HG02973 (cell line): ENCODE results near the gene SNX2.
"Not testable (repeated sequence)": the region's sequence is repeated elsewhere in the genome, so short reads cannot be mapped to it uniquely, and the experiment has no call there.

ENCODE experiments used
- ATAC-seq: cut with Tn5 transposase; IDR thresholded peaks from one replicate; pipeline ENCODE4 v1.9.1; 2021; ENCODE audit warnings: moderate library complexity; ENCODE audit not compliant: unreplicated experiment

SNX2 gene

DNA sequence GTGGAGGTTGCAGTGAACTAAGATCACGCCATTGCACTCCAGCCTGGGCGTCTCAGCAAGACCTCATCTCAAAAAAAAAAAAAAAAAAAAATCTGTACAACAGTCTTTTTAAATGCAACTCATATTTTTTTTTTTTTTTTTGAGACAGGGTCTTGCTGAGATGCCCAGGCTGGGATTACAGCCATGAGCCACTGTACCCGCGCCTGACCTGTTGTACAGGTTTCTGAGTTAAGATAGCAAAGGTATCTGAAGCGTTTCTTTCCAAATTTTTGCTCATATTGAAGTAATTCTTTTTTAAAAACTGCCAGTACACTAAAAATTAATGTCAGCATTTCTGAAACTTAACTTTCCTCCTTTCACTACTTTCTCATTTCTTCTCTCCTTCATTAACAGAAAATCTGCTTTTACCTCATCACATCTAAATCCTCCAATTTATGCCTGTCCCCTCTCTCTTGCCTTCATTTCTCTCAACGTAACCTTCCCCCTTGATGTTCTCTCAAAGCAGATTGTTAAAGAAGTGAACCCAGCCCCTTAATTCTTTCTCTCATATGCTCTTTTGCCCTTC lies 67.2 kb downstream of the SNX2 start:
- no peak for ATAC-seq

DNA sequence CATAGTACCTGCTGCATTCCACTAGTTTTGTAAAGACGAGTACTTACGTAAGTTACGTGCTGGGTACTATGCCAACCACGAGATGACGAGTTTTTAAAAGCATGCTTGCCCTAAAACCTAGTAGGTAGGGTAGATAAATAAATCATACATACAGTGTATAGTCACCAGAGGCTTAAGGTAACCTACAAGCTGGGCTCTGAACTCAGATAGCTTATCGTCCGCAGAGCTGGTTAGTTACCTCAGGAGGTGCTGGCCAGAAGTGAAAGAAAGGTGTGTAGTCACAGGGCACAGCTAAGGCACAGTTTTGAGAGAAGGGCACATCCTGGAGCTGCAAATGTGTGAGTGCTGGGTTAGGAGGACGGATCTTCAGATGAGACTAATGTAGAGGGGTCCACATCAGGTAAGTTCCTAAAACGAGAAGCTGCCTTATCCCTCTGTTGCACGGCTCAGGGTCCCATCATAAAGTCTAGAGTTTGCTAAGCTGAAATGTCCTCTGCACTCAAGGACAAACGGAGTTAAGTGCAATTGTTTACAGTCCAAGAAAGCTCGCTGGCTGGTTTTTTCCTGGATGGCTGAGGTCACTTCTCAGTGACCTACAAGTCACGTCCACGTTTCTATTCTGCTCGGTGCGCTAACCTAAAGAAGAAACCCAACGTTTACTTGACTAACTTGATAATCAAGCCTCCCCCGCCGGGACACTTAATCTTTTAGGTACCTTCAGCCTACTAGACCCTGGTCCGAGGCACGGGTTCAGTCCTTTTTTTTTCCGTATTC lies 69.4 kb downstream of the SNX2 start:
- ATAC-seq = peak; percentile 0

DNA sequence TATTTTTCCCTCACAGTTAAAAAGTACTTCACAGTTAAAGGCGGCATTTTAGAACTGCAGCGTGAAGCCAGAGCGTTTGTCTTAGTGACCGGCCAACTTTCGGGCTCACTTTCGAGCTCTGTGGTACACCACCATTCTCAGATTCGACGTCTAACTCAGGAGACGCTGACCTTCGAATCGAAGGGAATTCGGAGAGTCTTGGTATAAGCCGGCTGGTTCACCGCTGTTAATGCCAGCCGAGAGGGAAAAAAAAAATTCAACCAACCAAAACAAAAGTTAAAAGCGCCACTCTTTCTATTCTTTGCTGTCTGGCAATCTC lies 70.0 kb downstream of the SNX2 start:
- ATAC-seq = peak; percentile 40

DNA sequence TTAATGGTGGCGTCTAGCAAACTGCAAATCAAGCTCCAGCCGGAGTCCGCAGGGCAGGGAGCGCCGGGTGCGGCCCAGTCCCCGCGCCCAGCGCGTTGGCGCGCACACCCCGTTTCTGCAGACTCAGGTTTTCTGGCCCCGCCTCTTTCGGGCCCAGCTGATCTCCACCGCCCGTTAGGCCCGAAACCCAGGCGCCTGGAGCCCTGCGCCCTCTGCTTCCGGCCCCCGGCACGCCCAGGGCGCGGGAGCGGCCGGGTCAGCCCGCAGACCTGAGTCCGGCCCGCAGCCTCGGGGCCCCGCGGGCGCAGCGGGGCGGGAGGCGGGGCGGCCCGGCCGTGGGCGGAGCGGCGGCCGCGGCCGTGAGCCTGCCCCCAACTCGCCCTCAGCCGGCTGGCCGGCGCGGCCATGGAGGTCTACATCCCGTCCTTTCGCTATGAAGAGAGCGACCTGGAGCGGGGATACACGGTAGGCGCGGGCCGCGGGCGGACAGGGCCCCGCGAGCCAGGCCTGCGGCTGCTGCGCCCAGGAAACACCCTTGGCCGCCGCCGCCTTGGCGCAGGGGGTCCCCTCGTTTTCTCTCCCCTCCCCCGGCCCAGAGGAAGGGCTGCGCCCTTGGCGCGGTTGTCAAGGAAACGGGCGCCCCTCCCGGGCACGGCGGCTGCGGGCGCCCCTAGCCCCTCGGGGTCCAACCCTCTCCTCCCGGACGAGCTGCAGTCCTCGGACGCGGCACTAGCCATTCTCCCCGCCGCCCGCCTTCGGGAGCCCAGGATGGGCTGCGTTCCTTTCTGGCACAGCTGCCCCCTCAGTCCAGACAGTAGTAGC lies 70.6 kb downstream of the SNX2 start, which contains the start of gene SNX24:
TSS of gene SNX24 (plus strand) at position 385 of the 822 bp plus-strand sequence. CDS start at position 406, 21 bp downstream.
- ATAC-seq = peak; percentile 74

DNA sequence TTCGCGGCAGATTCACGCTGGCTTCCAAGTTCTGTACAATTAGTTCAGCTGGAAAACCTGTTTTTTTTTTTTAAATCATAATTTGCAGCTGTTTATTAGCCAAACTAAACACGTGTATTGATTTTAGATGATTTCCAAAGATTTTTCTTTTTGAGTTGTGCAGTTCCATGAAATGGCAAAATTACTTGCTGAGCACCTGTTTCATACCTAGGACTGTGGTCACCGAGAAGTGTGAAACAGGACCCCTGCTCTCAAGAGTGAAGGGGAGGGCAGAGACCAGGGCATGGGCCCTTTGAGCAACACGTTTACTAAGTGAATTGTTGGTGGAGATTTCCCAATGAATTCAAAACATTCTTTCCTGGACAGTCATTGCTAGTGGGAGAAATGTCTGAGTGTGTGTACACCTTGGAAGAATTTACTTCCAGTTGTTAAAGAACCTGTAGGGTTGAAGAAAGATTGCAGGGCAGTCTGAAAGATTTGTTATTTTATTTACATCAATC lies 71.2 kb downstream of the SNX2 start:
- no peak for ATAC-seq

DNA sequence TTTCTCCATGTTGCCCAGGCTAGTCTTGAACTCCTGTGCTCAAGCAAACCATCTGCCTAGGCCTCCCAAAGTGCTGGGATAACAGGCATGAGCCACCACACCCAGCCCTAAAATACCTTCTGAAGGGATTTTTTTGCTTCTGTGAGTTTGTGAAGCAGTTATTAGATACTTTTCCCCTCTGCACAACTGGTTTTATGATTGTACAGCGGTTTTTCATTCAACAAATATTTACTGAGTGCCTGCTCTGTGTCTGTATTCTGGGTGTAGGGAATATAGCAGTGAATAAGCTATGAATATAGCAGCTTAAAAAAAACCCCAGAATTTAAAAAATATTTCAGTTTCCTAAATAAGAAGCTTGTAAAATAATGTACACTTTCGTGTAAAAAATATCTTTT lies 72.8 kb downstream of the SNX2 start:
- no peak for ATAC-seq

DNA sequence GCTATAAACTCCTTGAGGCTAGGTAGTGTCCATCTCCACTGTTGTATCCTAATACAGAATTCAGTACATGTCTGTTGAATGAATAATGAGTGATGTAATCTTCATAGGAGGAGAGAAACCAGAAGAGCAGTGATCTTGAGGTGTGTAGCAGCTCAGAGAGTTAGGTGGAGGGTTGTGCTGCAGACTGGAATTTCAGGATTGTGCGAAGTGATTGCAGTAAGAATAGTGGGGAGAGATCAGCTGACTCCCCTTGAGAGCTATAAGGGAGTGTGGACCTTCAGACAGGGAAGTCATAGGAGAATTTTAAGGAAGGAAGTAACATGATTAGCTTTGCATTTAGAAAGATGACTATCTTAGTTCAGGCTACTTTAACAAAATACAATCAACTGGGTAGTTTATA lies 74.9 kb downstream of the SNX2 start:
- no peak for ATAC-seq

DNA sequence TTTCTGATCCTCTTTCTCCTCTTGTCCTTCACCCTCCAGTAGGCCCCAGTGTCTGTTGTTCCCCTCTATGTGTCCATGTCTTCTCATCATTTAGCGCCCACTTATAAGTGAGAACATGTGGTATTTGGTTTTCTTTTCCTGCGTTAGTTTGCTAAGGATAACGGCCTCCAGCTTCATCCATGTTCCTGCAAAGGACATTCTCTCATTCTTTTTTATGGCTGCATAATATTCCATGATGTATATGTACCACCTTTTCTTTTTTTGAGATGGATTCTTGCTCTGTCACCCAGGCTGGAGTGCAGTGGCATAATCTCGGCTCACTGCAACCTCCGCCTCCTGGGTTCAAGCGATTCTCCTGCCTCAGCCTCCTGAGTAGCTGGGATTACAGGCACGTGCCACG lies 82.7 kb downstream of the SNX2 start:
- ATAC-seq = not testable (repeated sequence)

DNA sequence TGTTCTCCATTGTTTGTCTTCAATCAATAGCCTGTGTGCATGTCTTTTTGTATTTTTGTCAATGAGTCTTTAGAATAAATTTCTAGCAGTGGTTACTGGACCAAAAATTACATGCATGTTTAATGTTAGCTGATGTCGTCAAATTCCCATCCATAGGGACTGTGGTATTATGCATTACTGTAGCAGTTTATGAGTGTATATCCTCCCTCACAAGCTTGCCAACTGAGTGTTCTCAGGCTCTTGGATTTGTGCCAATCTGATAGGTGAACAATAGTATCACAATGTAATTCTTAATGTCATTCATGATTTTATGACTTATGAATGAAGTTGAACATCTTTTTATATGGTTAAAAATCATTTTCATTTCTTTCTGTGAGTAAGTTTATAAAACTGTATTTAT lies 83.6 kb downstream of the SNX2 start:
- ATAC-seq = no peak

DNA sequence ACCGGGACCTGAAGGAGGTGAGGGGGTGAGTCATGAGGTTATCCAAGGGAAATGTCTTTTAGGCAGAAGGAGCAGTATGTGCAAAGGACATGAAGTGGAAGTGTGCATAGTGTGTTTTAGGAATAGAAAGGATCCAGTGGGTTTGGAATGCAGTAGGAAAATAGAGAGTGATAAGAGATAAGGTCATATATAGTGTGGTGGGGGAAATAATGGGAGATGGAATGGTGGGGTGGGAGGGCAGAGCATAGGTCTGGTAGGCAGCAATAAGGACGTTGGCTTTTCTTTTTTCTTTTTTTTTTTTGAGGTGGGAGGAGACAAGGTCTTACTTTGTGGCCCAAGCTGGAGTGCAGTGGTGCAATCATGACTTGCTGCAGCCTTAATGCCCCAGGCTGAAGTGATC lies 88.4 kb downstream of the SNX2 start:
- ATAC-seq = no peak

DNA sequence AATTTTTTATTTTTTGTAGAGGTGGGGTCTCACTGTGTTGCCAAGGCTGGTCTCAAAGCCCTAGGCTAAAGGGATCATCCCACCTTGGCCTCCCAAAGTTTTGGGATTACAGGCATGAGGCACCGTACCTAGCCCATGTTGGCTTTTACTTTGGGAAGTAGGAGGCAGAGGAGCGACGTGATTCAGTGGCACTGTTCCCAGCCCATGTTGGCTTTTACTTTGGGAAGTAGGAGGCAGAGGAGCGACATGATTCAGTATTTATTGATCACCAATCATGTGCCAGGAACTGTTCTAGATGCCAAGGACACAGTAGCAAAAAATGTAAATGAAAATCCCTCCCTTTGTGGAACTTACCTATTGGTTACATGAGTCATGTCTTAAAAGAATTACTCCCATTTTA lies 88.8 kb downstream of the SNX2 start:
- ATAC-seq = no peak

DNA sequence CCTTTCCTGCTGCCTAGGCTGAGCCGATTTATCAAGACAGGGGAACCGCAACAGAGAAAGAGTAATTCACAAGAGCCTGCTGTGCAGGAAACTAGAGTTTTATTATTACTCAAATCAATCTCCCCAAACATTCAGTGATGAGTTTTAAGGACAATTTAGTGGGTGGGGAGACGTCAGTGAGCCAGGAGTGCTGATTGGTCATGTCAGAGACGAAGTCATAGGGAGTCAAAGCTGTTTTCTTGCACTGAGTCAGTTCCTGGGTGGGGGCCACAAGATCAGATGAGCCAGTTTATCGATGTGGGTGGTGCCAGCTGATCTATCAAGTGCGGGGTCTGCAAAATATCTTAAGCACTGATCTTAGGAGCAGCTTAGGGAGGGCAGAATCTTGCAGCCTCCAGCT lies 89.5 kb downstream of the SNX2 start:
- no peak for ATAC-seq

DNA sequence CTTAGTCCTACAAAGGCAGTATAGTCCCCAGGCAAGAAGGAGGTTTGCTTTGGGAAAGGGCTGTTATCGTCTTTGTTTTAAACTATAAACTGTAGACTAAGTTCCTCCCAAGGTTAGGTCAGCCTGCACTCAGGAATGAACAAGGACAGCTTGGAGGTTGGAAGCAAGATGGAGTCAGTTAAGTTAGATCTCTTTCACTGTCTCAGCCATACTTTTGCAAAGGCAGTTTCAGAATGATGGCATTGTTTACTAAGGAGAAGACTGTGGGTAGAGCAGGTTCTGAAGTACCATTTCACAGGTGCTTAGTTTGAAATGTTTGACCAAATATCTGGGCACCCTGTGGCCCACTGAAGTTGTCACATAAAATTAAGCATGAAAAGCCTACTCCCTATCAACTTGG lies 90.0 kb downstream of the SNX2 start:
- ATAC-seq = no peak

DNA sequence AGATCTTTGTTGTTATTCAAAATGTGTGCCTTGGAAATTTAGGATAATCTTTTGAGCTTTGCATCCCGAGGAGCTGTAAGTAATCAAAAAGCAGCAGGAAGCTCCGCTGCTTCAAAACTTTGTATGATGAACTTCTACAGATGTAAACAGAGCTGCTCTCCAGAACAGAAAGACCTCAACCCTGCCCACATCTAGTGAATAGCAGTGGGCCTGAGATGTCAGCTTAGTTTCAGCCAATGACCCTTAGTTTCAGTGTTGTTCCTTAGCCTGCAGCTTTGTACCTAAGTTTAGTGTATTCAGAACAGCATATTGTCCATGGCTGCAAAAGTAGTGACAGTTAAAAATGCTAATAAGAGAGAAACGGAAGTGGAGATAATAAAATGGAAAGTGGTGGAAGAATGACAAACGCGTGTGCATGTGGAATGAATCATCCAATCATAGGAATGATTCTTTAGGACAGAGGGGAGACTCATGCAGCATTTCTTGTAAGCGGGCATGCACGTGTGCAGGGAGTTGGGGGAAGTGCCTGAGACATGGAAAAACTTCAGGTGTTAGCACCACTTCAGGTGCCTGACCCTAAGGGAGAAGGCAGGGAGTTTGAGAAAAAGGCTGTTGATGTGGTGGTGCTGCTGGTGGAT lies 95.5 kb downstream of the SNX2 start:
- ATAC-seq = no peak

DNA sequence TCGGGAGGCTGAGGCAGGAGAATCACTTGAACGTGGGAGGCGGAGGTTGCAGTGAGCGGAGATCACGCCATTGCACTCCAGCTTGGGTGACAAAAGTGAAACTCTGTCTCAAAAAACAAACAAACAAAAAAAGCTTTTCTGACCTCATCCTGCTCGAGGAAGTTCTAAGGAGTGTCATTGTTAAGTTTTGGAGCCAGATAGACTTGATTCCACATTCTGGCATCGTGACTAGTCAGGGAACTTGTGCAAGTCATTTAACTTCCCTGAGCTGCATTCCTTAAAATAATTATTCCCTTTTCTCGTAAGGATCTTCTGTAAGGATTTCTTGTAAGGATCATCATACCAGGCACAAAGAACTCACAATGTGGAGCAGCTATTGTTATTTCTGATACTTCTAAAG lies 96.8 kb downstream of the SNX2 start:
- ATAC-seq = no peak

DNA sequence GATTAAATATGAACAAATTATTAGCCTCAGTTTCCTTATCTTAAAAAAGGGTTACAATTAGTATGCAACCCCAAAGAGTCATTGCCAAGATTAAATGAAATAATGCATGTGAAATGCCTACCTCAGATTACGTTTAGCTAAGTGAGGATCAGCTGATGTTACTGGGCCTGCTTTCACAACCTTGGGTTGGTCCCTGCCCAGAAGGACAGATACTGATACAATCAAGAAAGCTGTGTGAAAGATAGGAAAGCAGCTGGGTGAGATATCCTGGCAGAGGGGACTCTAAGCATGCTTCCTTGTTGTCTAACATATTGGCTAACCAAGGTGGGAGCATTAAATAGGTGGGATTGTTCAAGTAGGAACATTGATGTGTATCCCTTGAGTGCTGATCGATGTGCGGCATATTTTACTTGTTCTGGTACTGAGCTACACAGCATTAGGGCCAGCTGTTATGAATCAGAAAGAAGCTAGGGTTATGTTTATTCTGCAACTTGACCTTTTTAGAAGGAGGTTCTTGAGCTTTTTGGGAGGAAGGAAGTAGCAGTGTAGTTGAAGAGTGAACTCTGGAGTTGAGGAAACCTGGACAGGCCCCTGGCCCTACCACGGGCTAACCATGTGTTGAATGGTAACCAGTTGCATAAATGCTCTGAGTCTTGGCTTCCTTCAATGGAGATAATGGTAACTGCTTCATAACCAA lies 99.4 kb downstream of the SNX2 start:
- no peak for ATAC-seq

DNA sequence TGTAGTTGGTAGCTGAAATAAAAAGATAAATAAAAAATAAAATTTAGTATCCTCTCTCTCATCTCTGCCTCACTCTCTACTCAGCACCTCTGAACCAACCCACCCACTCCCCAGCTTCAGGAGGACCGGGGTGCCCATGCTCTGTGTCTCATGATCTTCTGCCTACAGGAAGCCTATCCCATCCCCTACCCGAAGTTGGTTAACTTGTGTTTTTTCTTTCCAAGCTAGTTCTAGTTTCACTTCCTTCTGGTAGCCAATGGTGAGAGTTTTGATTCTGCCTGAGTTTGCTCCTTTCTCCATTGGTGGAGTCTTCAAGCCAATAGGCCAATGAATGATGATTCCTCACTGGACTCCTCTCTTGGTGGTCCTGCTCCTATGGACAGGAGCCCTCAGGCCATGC lies 102.6 kb downstream of the SNX2 start:
- ATAC-seq = peak; percentile 63

DNA sequence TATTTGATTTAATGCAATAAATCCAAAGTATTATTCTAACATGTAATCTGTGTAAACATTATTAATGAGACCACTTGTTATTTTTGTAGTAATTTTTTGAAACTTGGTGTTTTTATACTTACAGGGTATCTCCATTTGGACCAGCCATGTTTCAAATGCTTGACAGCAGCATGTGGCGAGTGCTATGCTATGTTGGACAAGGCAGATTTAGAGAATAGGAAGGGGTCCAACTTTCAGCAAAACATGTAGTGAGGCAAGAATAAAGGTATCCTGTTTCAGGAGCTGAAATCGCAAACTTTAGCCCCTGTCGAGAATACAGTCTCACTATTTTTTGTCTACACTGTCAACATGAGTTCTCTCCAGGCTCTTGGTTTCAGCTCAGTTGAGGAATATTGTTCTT lies 104.2 kb downstream of the SNX2 start:
- no peak for ATAC-seq
